SU-DHL-6 (cell line): ENCODE data around the gene MX2.

Experiments used
- H2AFZ ChIP-seq: fragments of 200-600 bp; sonication (generic); 2 replicates; pipeline ENCODE4 v1.6.1; 2014; ENCODE audit warnings: low read depth, mild to moderate bottlenecking, moderate library complexity, mixed read lengths, antibody characterized with exemption, low read length; ENCODE audit not compliant: severe bottlenecking
- H3F3A ChIP-seq: fragments of 200-600 bp; shearing (Covaris generic); 2 replicates; pipeline ENCODE4 v1.6.0; 2016; ENCODE audit warnings: antibody characterized with exemption, mild to moderate bottlenecking; ENCODE audit not compliant: insufficient read depth
- H3K27ac ChIP-seq: fragments of 200-600 bp; sonication (generic); 2 replicates; pipeline ENCODE4 v1.5.1; 2016; ENCODE audit warnings: low read depth, mild to moderate bottlenecking, low read length, moderate library complexity, mixed read lengths
- H3K27me3 ChIP-seq: fragments of 200-600 bp; sonication (generic), shearing (Covaris generic); 2 replicates; pipeline ENCODE4 v1.6.0; 2014; ENCODE audit warnings: mild to moderate bottlenecking, low read length
- H3K36me3 ChIP-seq: fragments of 200-600 bp; sonication (generic); 2 replicates; pipeline ENCODE4 v1.6.1; 2014; ENCODE audit warnings: mild to moderate bottlenecking, low read length, mixed read lengths
- H3K4me2 ChIP-seq: fragments of 300-600, 200-600 bp; shearing (Covaris generic), sonication (generic); 2 replicates; pipeline ENCODE4 v1.6.0; 2014; ENCODE audit warnings: low read length, low read depth, mild to moderate bottlenecking; ENCODE audit not compliant: poor library complexity, severe bottlenecking
- H3K4me3 ChIP-seq: fragments of 200-600 bp; sonication (generic); 2 replicates; pipeline ENCODE4 v1.5.1; 2014; ENCODE audit warnings: antibody characterized with exemption, low read length, mild to moderate bottlenecking, mixed read lengths; ENCODE audit not compliant: insufficient read depth, poor library complexity, severe bottlenecking
- H3K79me2 ChIP-seq: fragments of 200-600 bp; sonication (generic); 2 replicates; pipeline ENCODE4 v1.6.1; 2014; ENCODE audit warnings: mild to moderate bottlenecking, low read length, moderate library complexity; ENCODE audit not compliant: insufficient read depth
- H3K9ac ChIP-seq: fragments of 200-600 bp; sonication (generic); 2 replicates; pipeline ENCODE4 v1.7.0; 2014; ENCODE audit warnings: mild to moderate bottlenecking, low read length
- H3K9me2 ChIP-seq: fragments of 200-600 bp; sonication (generic); replicated peaks from 2 replicates; pipeline ENCODE4 v1.6.1; 2014; ENCODE audit warnings: low read length; ENCODE audit not compliant: insufficient read depth
- H3K9me3 ChIP-seq: fragments of 200-600 bp; sonication (generic); 2 replicates; pipeline ENCODE4 v1.6.1; 2014; ENCODE audit warnings: low read length, mixed read lengths; ENCODE audit not compliant: insufficient read depth
- H4K20me1 ChIP-seq: fragments of 200-600 bp; sonication (generic); 2 replicates; pipeline ENCODE4 v1.6.1; 2014; ENCODE audit warnings: low read depth, mild to moderate bottlenecking, antibody characterized with exemption, low read length, moderate library complexity, mixed read lengths
- CTCF ChIP-seq: fragments of 200-600 bp; sonication (generic); IDR thresholded peaks from one replicate; pipeline ENCODE4 v1.5.1; 2017; ENCODE audit warnings: antibody characterized with exemption, mild to moderate bottlenecking, low read length, moderate library complexity; ENCODE audit not compliant: insufficient read depth, poor library complexity, severe bottlenecking
- EZH2phosphoT487 ChIP-seq: fragments of 200-600 bp; sonication (generic), shearing (Covaris generic); conservative IDR thresholded peaks from 2 replicates; pipeline ENCODE4 v1.6.1; 2018; ENCODE audit warnings: mild to moderate bottlenecking, antibody characterized with exemption, low read length, moderate library complexity, mixed read lengths

Gene MX2

GRCh38 chr21:41458559-41458958 is 96.7 kb downstream of the MX2 start:
- H3K4me2 ChIP-seq, result no peak overlapping the region
- no peak overlapping the region for H3K27ac ChIP-seq

More at GRCh38 chr21:41458559-41458958, 96.7 kb downstream of the MX2 start:
- H3K27me3 ChIP-seq, result no peaks in the 10 kb centered on the region
- H3K4me3 ChIP-seq, result no peak overlapping the region
- no peaks in the 10 kb centered on the region for H3K36me3 ChIP-seq
- no peaks in the 10 kb centered on the region for H3K9me3 ChIP-seq
- no peaks in the 10 kb centered on the region for H3K79me2 ChIP-seq
- no peaks in the 10 kb centered on the region for H4K20me1 ChIP-seq
- TF ChIP-seq CTCF (no peak), EZH2phosphoT487 (no peak)
- no peak overlapping the region for H2AFZ ChIP-seq
- H3F3A ChIP-seq, result no peaks in the 10 kb centered on the region
- H3K9me2 ChIP-seq, result no peaks in the 10 kb centered on the region
- H3K9ac ChIP-seq, result no peak overlapping the region
